Stimulated activated CD4-positive, alpha-beta T cell treated with anti-CD3 and anti-CD28 coated beads, Interleukin-15, amount 100 ng/mL, for 24 hours (primary cell): ENCODE data around the gene HK3.
A peak's percentile ranks its signal among the peaks of the same experiment; 100 is the strongest.

ENCODE experiments used
- DNase-seq: peaks from one replicate; pipeline ENCODE4 v3.0.0-alpha.2; 2020

Gene HK3

DNA sequence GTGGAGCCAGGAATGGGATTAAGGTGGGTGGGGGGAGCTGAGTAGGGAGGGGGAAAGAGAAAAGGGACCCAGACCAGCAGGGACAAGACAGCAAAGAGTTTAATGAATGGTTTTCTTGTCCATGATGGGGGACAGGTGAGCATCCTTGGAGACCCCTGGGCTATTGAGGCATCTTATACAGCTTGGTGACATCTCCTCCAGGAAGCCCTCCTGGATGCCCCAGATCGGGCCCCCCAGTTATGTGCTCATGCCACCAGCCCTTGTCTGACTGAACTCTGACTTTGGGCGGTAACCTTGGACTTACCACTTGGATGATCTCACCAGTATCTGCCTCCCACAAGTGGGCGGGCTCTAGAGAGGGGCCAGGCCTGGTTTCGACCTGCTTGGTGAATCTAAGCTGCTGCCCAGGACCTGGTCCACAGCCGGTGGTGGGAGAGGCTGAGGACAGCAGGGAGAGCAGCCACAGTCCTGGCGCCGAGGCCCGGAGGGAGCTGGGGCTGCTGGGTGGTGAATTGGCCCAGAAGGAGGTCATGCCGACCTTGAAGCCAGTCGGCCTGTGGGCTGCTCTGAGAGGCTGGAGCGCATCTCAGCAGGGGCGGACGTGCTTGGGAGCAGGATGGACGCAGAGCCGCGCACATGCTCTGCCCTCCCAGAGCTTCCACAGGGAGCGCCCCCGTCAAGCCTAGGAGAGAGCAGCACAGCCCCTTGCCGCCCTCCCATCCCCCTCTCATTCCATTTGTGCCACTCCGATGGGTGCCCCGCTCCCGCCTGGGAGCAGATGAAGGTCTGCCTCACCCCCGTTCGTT is 52.6 kb downstream of the HK3 start:
- peak; percentile 26 for DNase-seq

DNA sequence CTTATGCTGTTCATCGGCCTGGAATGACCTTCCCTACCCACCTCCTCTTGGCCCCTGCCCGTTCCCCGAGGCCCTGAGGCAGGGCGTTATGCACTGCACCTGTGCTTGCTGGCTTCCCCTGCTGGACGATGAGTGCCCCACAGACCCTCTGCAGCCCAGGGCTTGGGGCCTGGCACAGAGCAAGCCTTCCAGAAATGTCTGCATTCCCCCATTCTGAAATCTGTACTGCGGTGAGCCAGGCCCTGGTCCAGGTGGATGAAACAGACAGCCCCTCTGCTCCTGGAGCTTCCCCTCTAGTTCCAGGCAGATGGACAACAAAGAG is 53.8 kb downstream of the HK3 start:
- no peak for DNase-seq

DNA sequence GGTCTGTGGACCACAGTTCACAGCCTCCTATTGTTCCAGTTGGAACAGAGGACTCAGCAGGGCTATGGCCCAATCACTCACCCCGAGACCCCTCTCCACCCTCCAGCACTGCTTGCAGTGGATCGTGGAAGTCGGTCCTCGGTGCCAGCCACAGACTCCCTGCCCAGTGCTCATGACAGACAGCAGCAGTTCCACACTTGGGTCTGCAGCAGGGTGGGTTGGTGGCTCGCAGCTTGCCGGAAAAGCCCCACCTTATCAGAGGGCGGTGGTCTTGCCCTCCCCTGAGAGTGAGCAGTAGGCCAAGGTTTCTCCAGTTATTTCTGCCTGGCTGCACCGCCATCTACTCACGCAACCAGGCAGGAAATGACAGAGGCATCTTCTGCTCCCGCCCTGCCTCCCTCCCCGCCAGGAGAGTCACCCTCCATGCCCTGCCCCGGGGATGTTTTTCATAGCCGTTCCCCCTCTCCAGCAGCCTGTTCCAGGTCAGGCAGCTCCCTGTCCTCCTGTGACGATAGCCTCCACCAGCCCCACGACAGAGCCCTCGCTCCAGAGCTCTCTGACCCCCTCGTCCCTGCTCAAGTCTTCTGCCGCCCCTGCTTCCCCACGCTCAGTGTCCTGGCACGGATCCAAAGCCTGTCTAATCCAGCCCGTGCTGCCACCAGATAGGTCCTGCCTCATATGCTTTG is 54.3 kb downstream of the HK3 start:
- DNase-seq: no peak

DNA sequence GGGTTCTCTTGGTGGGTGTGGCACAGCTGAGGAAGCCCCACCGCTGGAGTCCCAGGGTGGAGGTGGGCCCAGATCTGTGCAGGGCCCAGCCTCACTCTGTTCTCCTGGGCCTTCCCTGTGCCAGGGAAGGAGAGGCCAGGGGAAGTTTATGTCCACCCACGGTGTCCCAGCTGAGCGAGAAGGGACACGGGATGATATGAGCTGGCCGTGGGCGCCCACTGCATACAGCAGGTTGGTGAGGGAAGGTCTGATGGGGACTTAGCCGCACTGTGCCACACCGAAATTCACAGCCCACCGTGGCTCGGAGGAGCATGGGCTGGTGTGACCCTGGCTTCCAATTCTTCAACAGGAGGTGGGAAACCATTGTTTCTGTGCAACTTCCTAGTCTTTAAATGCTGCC is 54.9 kb downstream of the HK3 start:
- no peak for DNase-seq

DNA sequence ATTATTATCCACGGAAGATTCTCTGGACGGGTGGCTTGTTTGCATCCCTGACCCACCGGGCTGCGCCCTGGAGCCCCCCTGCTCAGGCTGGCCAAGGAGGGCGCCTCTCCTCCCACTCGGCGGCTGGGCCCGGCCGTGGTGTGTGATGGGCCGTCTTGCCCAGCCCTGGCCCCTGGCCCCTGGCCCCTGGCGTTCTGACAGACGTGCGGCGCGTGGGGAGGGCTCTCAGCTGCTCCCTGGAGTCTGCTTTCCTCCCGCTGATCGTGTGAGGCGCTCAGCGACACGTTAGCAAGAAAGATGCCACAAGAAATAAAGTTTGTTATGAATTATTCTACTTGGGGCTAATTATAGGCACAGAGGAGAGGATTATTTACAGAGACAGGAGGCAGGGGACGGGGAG is 55.5 kb downstream of the HK3 start:
- no peak for DNase-seq

DNA sequence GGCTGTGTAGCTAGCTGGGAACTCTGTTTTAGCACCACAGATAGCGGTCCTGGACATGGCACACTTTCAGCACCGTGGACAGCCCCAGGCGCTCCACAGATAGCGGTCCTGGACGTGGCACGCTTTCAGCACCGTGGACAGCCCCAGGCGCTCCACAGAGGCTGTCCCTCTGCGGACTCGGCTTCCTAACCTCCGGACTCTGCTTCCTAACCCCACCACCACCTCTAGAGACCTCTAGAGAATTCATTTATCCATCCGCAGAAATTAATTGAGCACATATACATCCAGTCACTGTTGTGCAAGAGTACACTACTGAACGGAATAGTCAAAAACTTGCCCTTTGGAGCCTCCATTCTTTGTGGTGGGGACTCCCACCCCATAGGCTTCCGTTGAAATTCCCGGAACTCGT is 61.4 kb downstream of the HK3 start:
- DNase-seq: peak; percentile 84

DNA sequence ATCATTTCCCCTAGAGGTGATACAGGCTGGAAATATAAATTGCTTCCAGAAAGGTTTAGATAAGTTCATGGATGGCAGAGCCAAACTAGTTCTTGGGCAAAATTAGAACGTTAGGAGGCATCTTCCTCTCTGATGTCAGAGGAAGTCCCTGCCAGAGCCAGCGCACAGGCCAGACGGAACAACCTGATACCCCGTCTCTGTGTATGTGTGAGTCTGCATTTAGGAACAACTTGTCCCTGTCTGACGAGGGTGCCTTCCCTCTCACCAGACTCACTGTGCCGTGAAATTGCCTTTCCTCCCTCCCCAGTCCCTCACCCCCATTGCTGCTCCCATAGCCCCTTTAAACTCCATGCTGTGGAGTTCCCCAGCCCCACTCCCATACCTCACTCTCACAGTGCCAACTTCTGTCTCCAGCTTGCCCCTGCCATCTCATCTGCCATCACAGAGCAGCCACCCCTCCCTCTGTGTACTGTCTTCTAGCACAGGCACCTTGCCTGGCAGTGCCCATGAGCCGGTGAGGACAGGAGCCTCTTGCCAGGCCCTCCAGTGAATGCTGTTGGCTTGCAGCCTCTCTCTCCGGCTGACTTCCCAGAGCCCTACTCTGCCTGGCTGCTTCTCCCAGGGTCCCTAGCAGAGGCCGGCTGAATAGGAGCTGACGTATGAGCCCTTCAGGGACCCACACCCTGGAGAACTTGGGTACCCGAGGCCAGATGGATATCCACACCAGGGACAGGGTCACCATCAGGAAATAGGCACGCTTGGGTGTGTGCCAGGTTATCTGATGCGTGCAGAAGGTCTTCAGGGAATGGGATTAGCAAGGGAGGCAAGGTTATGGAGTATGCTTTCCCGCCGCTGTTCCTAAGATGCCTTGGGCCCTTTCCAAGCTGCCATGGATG is 62.1 kb downstream of the HK3 start:
- DNase-seq: no peak

DNA sequence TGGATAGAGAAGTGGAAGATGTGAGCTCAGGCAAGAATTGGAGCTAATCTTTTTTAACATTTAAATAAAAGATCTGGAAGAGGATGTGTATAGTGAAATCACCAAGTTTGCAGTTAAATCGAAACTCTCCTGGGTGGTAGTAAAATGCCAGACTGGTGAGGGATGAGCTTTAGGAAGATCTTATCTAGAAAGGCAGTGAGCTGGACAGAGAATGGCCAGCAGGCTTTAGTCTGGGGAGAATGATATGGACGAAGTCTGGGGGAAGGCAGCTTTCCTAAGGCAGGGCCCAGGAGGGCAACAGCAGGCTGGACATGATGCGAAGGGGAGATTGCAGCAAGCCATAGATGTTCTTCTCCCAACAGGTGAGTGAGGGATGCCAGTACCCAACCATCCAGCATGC is 63.2 kb downstream of the HK3 start:
- DNase-seq: no peak

DNA sequence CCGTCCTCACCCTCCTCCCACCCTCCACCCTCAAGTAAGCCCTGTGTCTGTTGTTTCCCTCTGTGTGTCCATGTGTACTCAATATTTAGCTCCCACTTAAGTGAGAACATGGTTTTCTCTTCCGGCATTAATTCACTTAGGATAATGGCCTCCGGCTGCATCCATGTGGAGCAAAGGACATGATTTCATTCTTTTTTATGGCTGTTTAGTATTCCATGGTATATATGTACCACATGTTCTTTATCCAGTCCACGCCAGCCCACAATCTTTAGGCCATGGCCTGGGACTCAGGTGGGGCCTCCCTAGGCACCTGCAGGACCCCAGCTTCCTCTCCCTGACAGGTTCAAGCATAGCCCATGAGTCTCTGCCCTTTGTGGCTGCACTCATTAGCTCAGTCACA is 65.9 kb downstream of the HK3 start:
- DNase-seq: no peak

DNA sequence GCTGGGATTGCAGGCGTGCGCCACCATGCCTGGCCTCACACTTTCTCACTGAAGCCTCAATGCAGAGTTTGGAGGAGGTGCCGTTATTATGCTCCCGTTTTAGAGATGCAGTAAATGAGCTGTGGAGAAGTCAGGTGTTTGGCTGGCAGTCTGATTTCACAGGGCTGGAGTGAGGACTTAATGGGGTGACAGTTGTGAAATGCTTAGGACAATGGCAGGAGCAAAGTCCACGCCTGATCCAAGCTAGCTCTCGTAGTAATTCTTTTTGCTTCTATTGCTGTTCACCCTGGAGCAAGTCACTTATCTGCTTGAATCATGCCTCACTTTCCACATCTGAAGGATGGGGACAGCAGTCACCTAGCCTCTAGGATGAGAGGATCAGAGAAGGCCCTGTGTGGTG is 67.0 kb downstream of the HK3 start:
- DNase-seq: no peak

DNA sequence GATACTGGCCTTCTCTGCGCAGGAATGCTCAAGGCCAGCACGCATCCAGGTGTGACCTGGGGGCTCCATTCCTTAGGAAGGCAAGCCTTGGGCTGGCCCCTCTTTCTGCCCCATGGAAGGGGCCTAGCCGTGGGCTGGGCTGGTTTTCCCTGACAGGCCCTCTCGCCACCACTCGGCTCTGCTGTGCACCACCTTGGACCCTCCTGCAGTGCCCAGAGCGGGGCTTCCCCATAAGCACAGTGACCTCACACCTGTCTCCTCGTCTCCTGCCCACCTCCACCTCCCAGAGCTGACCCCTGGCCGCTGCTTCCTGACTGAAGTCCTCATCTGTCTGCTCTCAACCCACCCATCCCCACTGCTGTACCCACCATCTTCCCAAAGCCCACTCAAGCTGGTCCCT is 67.7 kb downstream of the HK3 start:
- no peak for DNase-seq

DNA sequence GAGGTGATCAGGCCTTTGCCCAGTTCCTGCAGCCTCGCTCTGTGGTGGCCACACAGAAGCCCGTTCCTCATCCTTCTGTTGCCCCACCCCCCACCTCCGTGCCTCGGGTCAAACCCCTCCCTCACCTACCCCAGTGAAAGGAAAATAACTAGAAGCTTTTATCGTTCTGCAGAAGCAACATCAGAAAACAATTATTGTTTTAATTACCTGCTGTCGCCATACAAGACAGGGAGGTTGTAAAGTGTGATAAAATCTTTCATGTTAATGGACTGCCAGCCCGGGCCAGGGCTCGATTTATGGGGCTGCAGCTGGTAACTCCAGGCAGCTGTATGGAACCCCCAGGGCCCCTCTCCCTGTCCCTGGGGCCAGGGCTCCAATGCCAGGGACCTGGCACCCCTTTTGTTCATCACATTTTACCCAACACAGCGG is 68.1 kb downstream of the HK3 start:
- no peak for DNase-seq
